ENCODE measurements around the gene ITGAE. TPM values are rescaled to one million over a fixed set of nuclear protein-coding genes. Genes with fewer than 3 reads are reported as not detected.
"Not testable (repeated sequence)": the region's sequence is repeated elsewhere in the genome, so short reads cannot be mapped to it uniquely, and the experiment has no call there.

The ITGAE gene
- total RNA-seq, 1 experiment from 2014 or later = 20.9 TPM

DNA sequence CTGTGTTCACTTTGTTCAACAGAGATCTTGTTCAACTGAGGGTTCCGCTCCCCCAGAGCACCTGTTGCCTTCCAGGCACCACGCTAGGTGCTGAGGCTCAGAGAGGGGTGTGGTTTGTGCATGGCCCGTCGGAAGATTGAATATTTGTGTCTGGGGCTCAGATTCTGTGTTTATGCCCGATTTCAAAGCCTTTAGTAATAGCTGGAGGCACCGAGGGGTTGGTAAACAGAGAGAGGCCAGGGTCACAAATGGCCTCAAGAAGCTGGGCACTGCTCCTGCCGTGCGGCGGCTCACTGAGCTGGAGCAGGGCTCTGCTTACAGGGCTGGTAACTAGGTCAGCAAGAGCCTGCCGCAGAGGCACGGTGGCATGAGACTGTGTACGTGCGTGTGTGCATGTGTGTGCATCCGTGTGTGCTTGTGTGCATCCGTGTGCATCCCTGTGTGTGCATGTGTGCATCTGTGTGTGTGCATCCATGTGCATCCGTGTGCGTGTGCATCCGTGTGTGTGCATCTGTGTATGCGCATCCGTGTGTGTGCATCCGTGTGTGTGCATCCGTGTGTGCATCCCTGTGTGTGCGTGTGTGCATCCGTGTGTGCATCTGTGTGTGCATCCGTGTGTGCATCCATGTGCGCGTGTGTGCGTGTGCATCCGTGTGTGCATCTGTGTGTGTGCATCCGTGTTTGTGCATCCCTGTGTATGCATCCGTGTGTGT, 5.4 kb downstream of the ITGAE start:
- in situ Hi-C loops (cut with HindIII; ENCODE audit: low pct_unique_long_range_greater_than_20kb, low sequenced_read_pairs) (no loop called here), intact Hi-C loops (cut with micrococcal nuclease; ENCODE audit: unreplicated experiment) (no loop called here)
- Histone ChIP-seq H3K4me3 (ENCODE audit: low read depth in 2 of 2, low read length in 2 of 2) (no peak overlapping the region), H3K27ac (ENCODE audit: low read length) (peak overlapping the region; percentile 66), H3K27me3 (ENCODE audit: control insufficient read depth, insufficient read depth, low read length) (no peaks in the 10 kb centered on the region), H3K9me3 (ENCODE audit: control insufficient read depth, insufficient read depth, low read depth, low read length) (no peaks in the 10 kb centered on the region), H3K4me1 (ENCODE audit: control insufficient read depth, insufficient read depth, low read length) (peaks cover 5% of the 10 kb centered on the region), H3K36me3 (ENCODE audit: control insufficient read depth, insufficient read depth, low read length) (no peaks in the 10 kb centered on the region)
- no TSS peak for BruUV-seq (replicated peaks)
- ChIA-PET POLR2A (no interaction called here), CTCF (interaction anchor here (1.0 kb wide), 1 partner anchor 51 kb away, joined by 3 read pairs; the partner anchor contains the start of gene NCBP3)
- DNase-seq (ENCODE audit: low read depth, low spot score) (no peak), ATAC-seq (peak; percentile 78)
- TF ChIP-seq, protein P1, sequence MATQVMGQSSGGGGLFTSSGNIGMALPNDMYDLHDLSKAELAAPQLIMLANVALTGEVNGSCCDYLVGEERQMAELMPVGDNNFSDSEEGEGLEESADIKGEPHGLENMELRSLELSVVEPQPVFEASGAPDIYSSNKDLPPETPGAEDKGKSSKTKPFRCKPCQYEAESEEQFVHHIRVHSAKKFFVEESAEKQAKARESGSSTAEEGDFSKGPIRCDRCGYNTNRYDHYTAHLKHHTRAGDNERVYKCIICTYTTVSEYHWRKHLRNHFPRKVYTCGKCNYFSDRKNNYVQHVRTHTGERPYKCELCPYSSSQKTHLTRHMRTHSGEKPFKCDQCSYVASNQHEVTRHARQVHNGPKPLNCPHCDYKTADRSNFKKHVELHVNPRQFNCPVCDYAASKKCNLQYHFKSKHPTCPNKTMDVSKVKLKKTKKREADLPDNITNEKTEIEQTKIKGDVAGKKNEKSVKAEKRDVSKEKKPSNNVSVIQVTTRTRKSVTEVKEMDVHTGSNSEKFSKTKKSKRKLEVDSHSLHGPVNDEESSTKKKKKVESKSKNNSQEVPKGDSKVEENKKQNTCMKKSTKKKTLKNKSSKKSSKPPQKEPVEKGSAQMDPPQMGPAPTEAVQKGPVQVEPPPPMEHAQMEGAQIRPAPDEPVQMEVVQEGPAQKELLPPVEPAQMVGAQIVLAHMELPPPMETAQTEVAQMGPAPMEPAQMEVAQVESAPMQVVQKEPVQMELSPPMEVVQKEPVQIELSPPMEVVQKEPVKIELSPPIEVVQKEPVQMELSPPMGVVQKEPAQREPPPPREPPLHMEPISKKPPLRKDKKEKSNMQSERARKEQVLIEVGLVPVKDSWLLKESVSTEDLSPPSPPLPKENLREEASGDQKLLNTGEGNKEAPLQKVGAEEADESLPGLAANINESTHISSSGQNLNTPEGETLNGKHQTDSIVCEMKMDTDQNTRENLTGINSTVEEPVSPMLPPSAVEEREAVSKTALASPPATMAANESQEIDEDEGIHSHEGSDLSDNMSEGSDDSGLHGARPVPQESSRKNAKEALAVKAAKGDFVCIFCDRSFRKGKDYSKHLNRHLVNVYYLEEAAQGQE (IDR thresholded peaks at IDR 0.05; ENCODE audit: insufficient read depth in 1 of 2, low read depth in 2 of 2, low read length in 1 of 2) = peak in 1 of 2 experiments; percentile 41; a peak in 1 of 4 replicates
- TF ChIP-seq TCF7L2 (IDR thresholded peaks at IDR 0.05; ENCODE audit: low read depth, low read length) = peak; percentile 53; the same call in 1 of the 2 replicates
- TF ChIP-seq, protein P2, sequence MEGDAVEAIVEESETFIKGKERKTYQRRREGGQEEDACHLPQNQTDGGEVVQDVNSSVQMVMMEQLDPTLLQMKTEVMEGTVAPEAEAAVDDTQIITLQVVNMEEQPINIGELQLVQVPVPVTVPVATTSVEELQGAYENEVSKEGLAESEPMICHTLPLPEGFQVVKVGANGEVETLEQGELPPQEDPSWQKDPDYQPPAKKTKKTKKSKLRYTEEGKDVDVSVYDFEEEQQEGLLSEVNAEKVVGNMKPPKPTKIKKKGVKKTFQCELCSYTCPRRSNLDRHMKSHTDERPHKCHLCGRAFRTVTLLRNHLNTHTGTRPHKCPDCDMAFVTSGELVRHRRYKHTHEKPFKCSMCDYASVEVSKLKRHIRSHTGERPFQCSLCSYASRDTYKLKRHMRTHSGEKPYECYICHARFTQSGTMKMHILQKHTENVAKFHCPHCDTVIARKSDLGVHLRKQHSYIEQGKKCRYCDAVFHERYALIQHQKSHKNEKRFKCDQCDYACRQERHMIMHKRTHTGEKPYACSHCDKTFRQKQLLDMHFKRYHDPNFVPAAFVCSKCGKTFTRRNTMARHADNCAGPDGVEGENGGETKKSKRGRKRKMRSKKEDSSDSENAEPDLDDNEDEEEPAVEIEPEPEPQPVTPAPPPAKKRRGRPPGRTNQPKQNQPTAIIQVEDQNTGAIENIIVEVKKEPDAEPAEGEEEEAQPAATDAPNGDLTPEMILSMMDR (IDR thresholded peaks at IDR 0.05) = no peak

DNA sequence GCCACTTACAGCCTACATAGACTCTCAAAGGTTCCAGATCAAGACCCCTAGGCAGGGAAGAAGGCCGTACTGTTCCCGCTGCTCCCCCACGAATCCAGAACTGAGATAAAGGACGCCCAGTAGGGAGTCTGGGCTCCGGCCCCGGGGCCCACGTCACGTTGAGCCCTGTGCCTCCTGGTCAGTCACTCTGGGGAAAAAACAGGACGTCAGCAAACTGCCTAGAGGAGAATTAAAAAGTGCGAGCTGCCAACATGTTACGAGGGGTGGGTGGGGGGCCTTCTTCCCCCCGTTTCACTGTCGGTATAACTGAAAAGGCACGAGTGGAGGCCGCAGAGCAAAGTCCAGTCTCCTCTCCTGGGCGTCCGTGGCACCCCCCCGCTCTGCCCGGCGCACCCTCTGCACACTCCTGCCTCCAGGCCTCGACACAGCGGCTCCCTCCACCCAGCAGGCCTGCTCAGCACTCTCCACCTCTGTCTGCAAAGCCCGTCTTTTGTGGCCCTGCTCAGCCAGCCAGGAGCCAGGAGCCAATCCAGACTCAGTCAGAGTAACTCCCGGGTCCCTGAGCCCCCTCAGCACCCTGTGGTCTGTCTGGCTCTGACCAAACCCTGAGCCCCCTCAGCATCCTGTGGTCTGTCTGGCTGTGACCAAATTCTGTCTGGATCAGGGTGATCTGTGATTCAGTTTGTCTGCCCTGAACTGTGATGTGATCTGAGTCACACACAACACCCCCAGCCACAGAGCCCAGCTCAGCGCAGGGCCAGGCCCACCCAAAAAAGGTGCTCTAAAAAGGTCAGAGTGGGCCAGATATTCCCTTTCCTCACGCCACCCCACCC, 6.2 kb downstream of the ITGAE start:
- peak overlapping the region; percentile 66 for H3K27ac ChIP-seq (ENCODE audit: low read length)
- ChIA-PET POLR2A (interaction anchor here (0.6 kb wide), 1 partner anchor 1132 kb away, joined by 3 read pairs; no protein-coding TSS in a partner anchor), CTCF (interaction anchor here (1.0 kb wide), 1 partner anchor 52 kb away, joined by 3 read pairs; the partner anchor contains the start of gene NCBP3)
- no TSS peak for BruUV-seq (replicated peaks)
- peaks cover 5% of the 10 kb centered on the region for H3K4me1 ChIP-seq (ENCODE audit: control insufficient read depth, insufficient read depth, low read length)
- TF ChIP-seq, protein P2 (IDR thresholded peaks at IDR 0.05) = no peak
- TF ChIP-seq TCF7L2 (IDR thresholded peaks at IDR 0.05; ENCODE audit: low read depth, low read length) (no peak), POLR2AphosphoS5 (IDR thresholded peaks at IDR 0.05; ENCODE audit: low read depth, low read length) (no peak), SIN3A (IDR thresholded peaks at IDR 0.05; ENCODE audit: borderline replicate concordance, insufficient read depth, low read depth, low read length) (no peak)
- TF ChIP-seq, protein P1 (IDR thresholded peaks at IDR 0.05; ENCODE audit: insufficient read depth in 1 of 2, low read depth in 2 of 2, low read length in 1 of 2) = no peak
- in situ Hi-C loops (cut with HindIII; ENCODE audit: low pct_unique_long_range_greater_than_20kb, low sequenced_read_pairs) (no loop called here), intact Hi-C loops (cut with micrococcal nuclease; ENCODE audit: unreplicated experiment) (no loop called here)
- DNase-seq (ENCODE audit: low read depth, low spot score) (no peak), ATAC-seq (peak; percentile 84)
- no peaks in the 10 kb centered on the region for H3K36me3 ChIP-seq (ENCODE audit: control insufficient read depth, insufficient read depth, low read length)
- H3K4me3 ChIP-seq (ENCODE audit: low read depth in 2 of 2, low read length in 2 of 2) = no peak overlapping the region
- H3K27me3 ChIP-seq (ENCODE audit: control insufficient read depth, insufficient read depth, low read length) = no peaks in the 10 kb centered on the region
- no peaks in the 10 kb centered on the region for H3K9me3 ChIP-seq (ENCODE audit: control insufficient read depth, insufficient read depth, low read depth, low read length)

DNA sequence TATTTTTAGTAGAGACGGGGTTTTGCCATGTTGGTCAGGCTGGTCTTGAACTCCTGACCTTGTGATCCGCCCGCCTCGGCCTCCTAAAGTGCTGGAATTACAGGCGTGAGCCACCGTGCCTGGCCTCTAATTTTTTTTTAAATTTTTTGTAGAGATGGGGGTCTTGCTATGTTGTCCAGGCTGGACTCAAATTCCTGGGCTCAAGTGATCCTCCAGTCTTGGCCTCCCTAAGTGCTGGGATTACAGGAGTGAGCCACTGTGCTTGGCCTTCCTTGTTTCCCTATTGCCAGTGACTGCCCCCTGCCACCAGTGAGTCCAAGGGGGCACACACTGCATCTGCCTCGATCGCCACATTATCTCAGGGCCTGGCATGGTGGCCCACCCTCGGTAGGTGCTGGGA, 6.8 kb downstream of the ITGAE start:
- H3K27me3 ChIP-seq (ENCODE audit: control insufficient read depth, insufficient read depth, low read length); H3K9me3 ChIP-seq (ENCODE audit: control insufficient read depth, insufficient read depth, low read depth, low read length); ATAC-seq; in situ Hi-C loops (cut with HindIII; ENCODE audit: low pct_unique_long_range_greater_than_20kb, low sequenced_read_pairs); intact Hi-C loops (cut with micrococcal nuclease; ENCODE audit: unreplicated experiment); CTCF ChIA-PET; DNase-seq (ENCODE audit: low read depth, low spot score); H3K4me1 ChIP-seq (ENCODE audit: control insufficient read depth, insufficient read depth, low read length); H3K4me3 ChIP-seq (ENCODE audit: low read depth in 2 of 2, low read length in 2 of 2); H3K36me3 ChIP-seq (ENCODE audit: control insufficient read depth, insufficient read depth, low read length); BruUV-seq (replicated peaks); H3K27ac ChIP-seq (ENCODE audit: low read length): not testable (repeated sequence)
- POLR2A ChIA-PET = interaction anchor here (0.6 kb wide), 1 partner anchor 1133 kb away, joined by 3 read pairs; no protein-coding TSS in a partner anchor

All from Panc1 (cell line).